ENCODE results near the gene SLC4A11.

DNA sequence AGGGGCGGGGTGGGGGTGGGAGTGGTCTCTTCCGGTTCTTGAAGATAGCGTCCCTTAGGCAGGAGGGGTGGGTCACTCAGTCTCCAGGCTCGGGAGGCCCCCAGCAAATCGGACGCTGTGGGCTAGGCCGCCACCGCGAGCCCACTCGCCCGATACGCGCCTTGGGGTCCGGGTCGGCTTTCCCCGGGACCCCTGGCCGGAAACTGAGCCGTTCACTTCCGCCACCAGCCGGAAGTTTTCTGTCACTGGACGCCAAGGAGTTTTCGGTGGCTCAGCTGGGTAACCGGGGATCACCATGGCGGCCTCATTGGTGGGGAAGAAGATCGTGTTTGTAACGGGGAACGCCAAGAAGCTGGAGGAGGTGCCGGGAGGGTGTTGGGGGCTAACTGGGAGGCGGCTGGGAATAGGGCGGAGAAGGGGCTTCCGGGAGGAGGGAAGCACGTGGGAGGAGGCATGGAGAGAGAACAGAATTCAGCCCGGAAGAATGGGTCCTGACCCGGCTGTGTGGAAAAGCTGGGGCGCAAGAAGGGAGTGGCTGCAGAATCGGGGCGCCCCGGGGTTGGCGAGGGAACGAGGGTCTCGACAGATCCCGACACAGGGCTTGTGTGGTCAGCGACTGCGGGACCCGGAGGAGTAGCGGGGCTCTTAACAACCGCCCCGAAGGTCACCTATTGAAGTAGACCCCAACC is 29.6 kb downstream of the SLC4A11 start, which contains the start of gene ITPA:
- TF ChIP-seq, protein P1, sequence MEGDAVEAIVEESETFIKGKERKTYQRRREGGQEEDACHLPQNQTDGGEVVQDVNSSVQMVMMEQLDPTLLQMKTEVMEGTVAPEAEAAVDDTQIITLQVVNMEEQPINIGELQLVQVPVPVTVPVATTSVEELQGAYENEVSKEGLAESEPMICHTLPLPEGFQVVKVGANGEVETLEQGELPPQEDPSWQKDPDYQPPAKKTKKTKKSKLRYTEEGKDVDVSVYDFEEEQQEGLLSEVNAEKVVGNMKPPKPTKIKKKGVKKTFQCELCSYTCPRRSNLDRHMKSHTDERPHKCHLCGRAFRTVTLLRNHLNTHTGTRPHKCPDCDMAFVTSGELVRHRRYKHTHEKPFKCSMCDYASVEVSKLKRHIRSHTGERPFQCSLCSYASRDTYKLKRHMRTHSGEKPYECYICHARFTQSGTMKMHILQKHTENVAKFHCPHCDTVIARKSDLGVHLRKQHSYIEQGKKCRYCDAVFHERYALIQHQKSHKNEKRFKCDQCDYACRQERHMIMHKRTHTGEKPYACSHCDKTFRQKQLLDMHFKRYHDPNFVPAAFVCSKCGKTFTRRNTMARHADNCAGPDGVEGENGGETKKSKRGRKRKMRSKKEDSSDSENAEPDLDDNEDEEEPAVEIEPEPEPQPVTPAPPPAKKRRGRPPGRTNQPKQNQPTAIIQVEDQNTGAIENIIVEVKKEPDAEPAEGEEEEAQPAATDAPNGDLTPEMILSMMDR (conservative IDR thresholded peaks at IDR 0.05 in 1 of 2, IDR thresholded peaks at IDR 0.05 in 1 of 2; ENCODE audit: extremely low read depth in 1 of 2, insufficient read depth in 1 of 2, low read depth in 1 of 2, low read length in 2 of 2) = no peak
- TF ChIP-seq EZH2 (IDR thresholded peaks at IDR 0.05; ENCODE audit: borderline replicate concordance, low read length) = no peak
